ENCODE measurements around the gene SRSF3.

Gene SRSF3

GRCh38 chr6:36615018-36615761 lies 21.0 kb downstream of the SRSF3 start:
- DNase-seq (ENCODE audit: low read depth): peak; percentile 81
- no peak overlapping the region for H3K4me3 ChIP-seq (ENCODE audit: control insufficient read depth, low read depth, low read length)
- TF ChIP-seq, protein P1, sequence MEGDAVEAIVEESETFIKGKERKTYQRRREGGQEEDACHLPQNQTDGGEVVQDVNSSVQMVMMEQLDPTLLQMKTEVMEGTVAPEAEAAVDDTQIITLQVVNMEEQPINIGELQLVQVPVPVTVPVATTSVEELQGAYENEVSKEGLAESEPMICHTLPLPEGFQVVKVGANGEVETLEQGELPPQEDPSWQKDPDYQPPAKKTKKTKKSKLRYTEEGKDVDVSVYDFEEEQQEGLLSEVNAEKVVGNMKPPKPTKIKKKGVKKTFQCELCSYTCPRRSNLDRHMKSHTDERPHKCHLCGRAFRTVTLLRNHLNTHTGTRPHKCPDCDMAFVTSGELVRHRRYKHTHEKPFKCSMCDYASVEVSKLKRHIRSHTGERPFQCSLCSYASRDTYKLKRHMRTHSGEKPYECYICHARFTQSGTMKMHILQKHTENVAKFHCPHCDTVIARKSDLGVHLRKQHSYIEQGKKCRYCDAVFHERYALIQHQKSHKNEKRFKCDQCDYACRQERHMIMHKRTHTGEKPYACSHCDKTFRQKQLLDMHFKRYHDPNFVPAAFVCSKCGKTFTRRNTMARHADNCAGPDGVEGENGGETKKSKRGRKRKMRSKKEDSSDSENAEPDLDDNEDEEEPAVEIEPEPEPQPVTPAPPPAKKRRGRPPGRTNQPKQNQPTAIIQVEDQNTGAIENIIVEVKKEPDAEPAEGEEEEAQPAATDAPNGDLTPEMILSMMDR (conservative IDR thresholded peaks at IDR 0.05; ENCODE audit: control insufficient read depth, insufficient read depth, low read depth, low read length): peak; percentile 84

- no peak overlapping the region for H3K4me3 ChIP-seq (ENCODE audit: control insufficient read depth, low read depth, low read length)
- peak; percentile 46 for DNase-seq (ENCODE audit: low read depth)
- TF ChIP-seq, protein P1 (conservative IDR thresholded peaks at IDR 0.05; ENCODE audit: control insufficient read depth, insufficient read depth, low read depth, low read length): no peak
Observed at GRCh38 chr6:36616893-36617521, 22.8 kb downstream of the SRSF3 start.

DNA sequence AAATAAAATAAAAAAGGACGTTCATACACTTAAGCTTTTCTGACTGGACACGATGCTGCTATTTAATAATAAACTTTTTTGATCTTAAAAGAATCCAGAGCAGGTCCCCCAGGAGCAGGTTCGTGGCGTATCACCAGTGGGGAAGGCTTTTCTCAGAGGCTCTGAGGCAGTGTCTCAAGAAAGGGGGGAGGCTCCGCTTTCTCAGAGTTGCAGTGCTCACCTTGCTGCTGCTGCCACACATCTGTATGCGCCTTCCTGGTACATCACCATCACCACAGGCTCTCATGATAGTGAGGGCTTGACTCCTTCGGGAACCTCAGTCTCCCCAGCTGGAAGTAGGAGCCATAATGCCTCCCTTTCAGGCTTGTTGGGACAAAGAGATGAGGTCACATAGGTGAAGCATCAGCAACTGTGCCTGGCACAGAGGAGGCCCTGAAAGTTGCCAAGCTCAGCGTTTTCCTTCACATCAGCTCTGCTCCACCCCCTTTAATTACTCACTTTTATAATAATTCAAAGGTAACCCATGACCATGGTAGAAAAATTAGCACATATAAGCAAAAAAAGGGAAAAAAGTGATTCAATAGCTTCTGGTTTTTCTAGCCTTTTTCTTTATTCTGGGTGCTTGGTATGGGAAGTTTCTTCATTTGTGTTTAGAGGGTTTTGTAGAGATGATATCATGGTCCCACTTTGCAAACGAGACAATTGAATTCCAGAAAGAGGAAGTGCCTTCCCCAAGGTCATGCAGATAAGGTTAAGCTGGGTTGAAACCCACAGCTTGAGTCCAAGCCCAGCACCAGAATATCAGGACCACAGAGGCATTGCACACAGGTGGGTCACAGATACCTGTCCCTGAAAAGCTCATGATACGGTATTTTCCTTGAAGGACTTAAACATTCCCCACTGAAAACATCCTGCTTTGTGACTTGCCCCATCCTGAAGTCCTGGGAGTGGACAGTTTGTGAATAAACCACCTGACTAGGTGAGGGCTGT lies 24.5 kb downstream of the SRSF3 start:
- DNase-seq (ENCODE audit: low read depth): no peak
- TF ChIP-seq, protein P1 (conservative IDR thresholded peaks at IDR 0.05; ENCODE audit: control insufficient read depth, insufficient read depth, low read depth, low read length): no peak
- H3K4me3 ChIP-seq (ENCODE audit: control insufficient read depth, low read depth, low read length): no peak overlapping the region

DNA sequence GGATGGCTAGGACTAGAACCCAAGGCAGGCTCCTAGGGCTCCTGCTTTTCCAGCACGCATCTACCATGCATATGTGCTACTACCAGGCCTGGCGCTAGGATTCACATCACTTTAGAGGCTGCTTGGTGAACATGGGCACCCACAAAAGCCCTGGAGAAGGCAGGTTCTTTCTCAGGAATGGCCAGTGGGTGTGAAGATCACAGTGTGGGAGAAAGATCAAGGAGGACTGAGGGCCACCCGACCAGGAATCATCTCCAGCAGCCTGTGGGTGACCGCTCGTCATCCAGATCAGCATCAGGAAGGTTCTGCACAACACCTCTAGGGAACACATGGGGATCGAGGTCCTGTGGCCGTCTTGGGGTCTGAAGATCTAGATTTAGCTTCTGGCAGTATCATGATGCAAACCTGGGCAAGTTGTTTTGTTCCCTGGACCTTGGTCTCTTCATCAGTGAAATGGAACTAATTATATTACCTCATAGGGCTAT lies 27.3 kb downstream of the SRSF3 start:
- no peak for DNase-seq (ENCODE audit: low read depth)
- TF ChIP-seq, protein P1 (conservative IDR thresholded peaks at IDR 0.05; ENCODE audit: control insufficient read depth, insufficient read depth, low read depth, low read length): no peak
- no peak overlapping the region for H3K4me3 ChIP-seq (ENCODE audit: control insufficient read depth, low read depth, low read length)

- TF ChIP-seq, protein P1 (conservative IDR thresholded peaks at IDR 0.05; ENCODE audit: control insufficient read depth, insufficient read depth, low read depth, low read length): no peak
- no peak overlapping the region for H3K4me3 ChIP-seq (ENCODE audit: control insufficient read depth, low read depth, low read length)
- no peak for DNase-seq (ENCODE audit: low read depth)
Observed at GRCh38 chr6:36622901-36623546, 28.9 kb downstream of the SRSF3 start.

Measured in fibroblast of mammary gland (primary cell).